PFSK-1 (cell line): ENCODE data around the gene AP2M1.

Experiments used
- POLR2AphosphoS5 ChIP-seq: IDR thresholded peaks from 2 replicates; pipeline ENCODE4 v1.6.1; 2012; ENCODE audit warnings: low read depth, mild to moderate bottlenecking, control low read depth, low read length, moderate library complexity
- SIN3A ChIP-seq: IDR thresholded peaks from 2 replicates; pipeline ENCODE4 v1.6.1; 2012; ENCODE audit warnings: mild to moderate bottlenecking, low read length, moderate library complexity, borderline replicate concordance; ENCODE audit not compliant: insufficient read depth
- TAF1 ChIP-seq: IDR thresholded peaks from 2 replicates; pipeline ENCODE4 v1.6.1; 2012; ENCODE audit warnings: low read length, control low read depth, borderline replicate concordance; ENCODE audit not compliant: insufficient read depth
- TF ChIP-seq, protein P1 (sequence below), 2 experiments: IDR thresholded peaks; 2 replicates each; pipeline versions ENCODE4 v1.6.1 to v1.8.0; 2011 to 2012; ENCODE audit warnings: low read depth in 2 of 2, low read length in 2 of 2, control low read depth in 1 of 2, inconsistent platforms in 1 of 2, mild to moderate bottlenecking in 1 of 2, moderate library complexity in 1 of 2; ENCODE audit not compliant: insufficient read depth in 1 of 2

DNA sequence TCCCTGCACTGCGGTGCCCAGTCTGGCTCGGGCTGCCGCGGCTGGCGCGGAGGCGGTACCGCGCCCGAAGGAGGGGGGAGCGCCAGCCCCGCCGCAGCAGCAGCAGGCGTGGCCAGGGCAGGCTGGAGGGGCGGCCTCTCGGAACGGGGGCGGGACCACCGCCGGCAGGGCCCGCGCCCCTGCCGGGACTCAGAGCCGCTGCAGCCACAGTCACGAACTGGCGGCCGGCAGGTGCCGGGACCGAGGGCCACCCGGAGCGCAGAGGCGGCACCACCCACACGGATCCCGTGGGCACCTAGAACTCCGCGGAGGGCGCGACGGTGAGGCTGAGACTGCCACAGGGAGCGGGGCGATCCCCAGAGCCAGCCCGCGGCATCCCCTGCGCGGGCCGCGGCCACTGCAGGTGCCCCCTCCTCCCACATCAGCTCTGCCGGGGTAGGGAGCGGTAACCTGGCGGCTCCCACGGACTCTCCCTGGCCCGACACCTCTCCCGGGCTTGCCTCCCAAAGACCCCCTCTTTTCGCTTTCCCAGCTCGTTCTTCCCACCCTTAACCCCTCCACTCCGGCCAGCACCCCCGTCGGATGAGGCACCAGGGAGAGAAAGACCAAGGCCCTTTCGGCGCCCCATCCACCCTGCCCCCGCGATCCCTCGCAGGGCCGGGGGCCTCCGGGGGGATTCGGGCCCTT is 54.9 kb downstream of the AP2M1 start, which contains the start of gene VWA5B2:
- TF ChIP-seq, protein P1, sequence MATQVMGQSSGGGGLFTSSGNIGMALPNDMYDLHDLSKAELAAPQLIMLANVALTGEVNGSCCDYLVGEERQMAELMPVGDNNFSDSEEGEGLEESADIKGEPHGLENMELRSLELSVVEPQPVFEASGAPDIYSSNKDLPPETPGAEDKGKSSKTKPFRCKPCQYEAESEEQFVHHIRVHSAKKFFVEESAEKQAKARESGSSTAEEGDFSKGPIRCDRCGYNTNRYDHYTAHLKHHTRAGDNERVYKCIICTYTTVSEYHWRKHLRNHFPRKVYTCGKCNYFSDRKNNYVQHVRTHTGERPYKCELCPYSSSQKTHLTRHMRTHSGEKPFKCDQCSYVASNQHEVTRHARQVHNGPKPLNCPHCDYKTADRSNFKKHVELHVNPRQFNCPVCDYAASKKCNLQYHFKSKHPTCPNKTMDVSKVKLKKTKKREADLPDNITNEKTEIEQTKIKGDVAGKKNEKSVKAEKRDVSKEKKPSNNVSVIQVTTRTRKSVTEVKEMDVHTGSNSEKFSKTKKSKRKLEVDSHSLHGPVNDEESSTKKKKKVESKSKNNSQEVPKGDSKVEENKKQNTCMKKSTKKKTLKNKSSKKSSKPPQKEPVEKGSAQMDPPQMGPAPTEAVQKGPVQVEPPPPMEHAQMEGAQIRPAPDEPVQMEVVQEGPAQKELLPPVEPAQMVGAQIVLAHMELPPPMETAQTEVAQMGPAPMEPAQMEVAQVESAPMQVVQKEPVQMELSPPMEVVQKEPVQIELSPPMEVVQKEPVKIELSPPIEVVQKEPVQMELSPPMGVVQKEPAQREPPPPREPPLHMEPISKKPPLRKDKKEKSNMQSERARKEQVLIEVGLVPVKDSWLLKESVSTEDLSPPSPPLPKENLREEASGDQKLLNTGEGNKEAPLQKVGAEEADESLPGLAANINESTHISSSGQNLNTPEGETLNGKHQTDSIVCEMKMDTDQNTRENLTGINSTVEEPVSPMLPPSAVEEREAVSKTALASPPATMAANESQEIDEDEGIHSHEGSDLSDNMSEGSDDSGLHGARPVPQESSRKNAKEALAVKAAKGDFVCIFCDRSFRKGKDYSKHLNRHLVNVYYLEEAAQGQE (IDR thresholded peaks at IDR 0.05; ENCODE audit: insufficient read depth in 1 of 2, low read depth in 2 of 2, low read length in 2 of 2), result no peak
- no peak for TF ChIP-seq POLR2AphosphoS5
- no peak for TF ChIP-seq SIN3A
- no peak for TF ChIP-seq TAF1
